SIG-M5 treated with dmso at 0.1 percent for 504 hours (cell line): ENCODE results near the gene IL17RC.

Source experiments
- DNase-seq: peaks from one replicate; lab custom pipeline; 2025; ENCODE audit not compliant: unreplicated experiment; lab: John Stamatoyannopoulos, UW

IL17RC gene

DNA sequence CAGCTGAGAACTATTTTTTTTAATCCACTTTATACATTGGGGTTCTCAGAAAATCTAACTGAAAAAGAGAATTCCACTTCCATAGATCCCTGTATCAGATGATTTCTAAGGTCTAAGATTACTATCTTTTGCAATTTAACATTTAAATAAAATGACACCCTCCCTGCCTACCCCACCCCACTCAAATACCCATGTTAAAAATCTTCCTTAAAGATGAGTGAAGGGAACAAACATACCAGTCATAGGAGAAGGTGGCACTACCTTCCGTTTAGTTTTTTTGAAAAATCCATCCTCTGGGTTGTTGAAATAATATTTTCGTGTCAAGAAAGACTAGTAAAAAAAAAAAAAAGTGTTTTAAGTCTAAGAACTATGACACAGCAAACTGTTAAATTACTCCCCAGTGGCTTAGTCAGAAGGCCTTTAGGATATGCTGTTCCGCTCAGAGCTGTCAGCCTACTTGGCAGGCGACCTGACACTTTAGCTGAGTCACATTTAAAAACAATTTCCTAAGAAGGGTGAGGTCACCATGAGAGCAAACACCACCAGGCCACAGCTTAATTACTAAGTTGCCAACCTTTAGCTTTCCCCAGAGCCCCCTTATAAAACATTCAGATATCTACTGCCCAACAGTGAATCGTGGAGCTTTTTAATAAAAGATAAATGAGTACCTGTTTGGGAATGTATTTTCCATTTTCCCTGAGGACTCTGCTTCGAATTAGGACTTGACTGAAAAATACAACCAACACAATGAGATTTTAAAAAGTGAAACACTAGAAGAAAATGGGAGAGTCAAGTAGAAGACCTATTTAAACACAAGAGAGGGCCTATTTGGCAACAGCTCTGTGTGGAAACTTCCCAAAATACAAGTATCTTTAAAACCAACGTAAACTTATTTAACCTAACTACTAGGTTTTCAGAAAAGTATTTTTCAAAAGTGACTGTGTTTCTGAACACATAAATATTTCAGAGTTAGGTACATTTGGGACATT is 60.1 kb downstream of the IL17RC start:
- DNase-seq, result peak; percentile 99

DNA sequence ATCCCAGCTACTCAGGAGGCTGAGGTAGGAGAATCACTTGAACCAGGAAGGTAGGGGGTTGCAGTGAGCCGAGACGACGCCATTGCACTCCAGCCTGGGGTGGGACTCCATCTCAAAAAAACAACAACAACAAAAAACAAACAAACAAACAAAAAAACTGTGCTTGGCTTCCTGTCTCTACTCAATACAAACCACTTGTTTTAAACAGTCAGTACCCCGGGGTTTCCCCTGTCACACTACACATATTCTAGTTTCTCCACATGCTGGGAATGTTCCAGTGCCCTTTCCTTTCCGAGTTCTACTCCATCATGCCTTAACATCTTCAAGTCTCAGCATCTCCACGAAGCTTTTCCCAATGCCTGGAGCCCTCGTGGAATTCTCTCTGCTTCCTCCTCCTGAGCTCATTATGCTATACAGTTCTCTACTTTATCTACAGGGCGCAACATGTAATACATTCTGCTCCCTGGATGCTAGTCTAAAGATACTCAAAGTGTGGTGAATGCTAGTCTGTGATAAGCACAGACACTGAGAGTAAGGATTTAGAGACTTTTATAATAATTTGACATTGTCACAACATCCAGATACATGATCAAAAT is 61.9 kb downstream of the IL17RC start:
- DNase-seq, result no peak

DNA sequence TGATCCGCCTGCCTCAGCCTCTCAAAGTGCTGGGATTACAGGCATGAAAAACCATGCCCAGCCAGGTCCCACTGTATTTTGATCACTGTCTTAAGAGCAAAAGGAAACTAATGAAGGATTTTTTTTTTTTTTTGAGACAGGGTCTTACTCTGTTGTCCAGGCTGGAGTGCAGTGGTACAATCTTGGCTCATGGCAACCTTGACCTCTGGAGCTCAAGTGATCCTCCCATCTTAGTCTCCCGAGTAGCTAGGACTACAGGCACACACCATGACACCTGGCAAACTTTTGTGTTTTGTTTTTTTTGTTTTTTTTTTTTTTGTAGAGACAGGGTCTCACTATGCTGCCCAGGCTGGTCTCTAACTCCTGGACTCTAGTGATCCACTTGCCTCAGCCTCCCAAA is 63.4 kb downstream of the IL17RC start:
- no peak for DNase-seq
